Brain microvascular endothelial cell (primary cell): ENCODE measurements around the gene SGSH.

ENCODE experiments used
- DNase-seq: peaks from one replicate; pipeline ENCODE4 v3.0.0-alpha.2; 2020
- H3K27ac ChIP-seq: fragments of 250-450 bp; sonication (Bioruptor Pico); 2 replicates; pipeline ENCODE4 v1.5.1; 2020; ENCODE audit warnings: mild to moderate bottlenecking, moderate library complexity
- H3K27me3 ChIP-seq: fragments of 250-450 bp; sonication (Bioruptor Pico); replicated peaks from 2 replicates; pipeline ENCODE4 v1.5.1; 2020; ENCODE audit warnings: mild to moderate bottlenecking
- H3K36me3 ChIP-seq: fragments of 250-450 bp; sonication (Bioruptor Pico); replicated peaks from 2 replicates; pipeline ENCODE4 v1.5.1; 2020; ENCODE audit warnings: mild to moderate bottlenecking
- H3K4me3 ChIP-seq: 2 replicates; pipeline ENCODE4 v1.5.1; 2011; ENCODE audit warnings: low read depth, mild to moderate bottlenecking, control low read depth, low read length, moderate library complexity
- CTCF ChIP-seq: IDR thresholded peaks from 2 replicates; pipeline ENCODE4 v1.5.1; 2011; ENCODE audit warnings: low read depth, mild to moderate bottlenecking, moderate library complexity, low read length, control low read depth, inconsistent platforms; ENCODE audit errors: missing control alignments
- in situ Hi-C: cut with HindIII; loops from 2 replicates; pipeline ENCODE4 v1.10.0; 2017; ENCODE audit warnings: low sequenced_read_pairs, low pct_ligation_motif_present

Gene SGSH

GRCh38 chr17:80187090-80187489 is 33.0 kb downstream of the SGSH start:
- H3K27ac ChIP-seq, result no peak overlapping the region
- H3K27me3 ChIP-seq, result no peaks in the 10 kb centered on the region
- no peak for DNase-seq
- H3K4me3 ChIP-seq, result no peak overlapping the region
- in situ Hi-C loops, result no loop called here
- TF ChIP-seq CTCF, result no peak
- H3K36me3 ChIP-seq, result no peaks in the 10 kb centered on the region

- no peaks in the 10 kb centered on the region for H3K27me3 ChIP-seq
- no peak for TF ChIP-seq CTCF
- no peak overlapping the region for H3K4me3 ChIP-seq
- no peak for DNase-seq
- no peak overlapping the region for H3K27ac ChIP-seq
- in situ Hi-C loops, result no loop called here
- H3K36me3 ChIP-seq, result no peaks in the 10 kb centered on the region
Observed at GRCh38 chr17:80185968-80186367, 34.2 kb downstream of the SGSH start.

GRCh38 chr17:80184423-80184714 is 35.8 kb downstream of the SGSH start:
- no peaks in the 10 kb centered on the region for H3K36me3 ChIP-seq
- peaks cover 4% of the 10 kb centered on the region for H3K27me3 ChIP-seq
- no peak for TF ChIP-seq CTCF
- in situ Hi-C loops, result no loop called here
- no peak overlapping the region for H3K4me3 ChIP-seq
- no peak for DNase-seq
- H3K27ac ChIP-seq, result no peak overlapping the region

- Histone ChIP-seq H3K27ac (no peak overlapping the region), H3K27me3 (peaks cover 4% of the 10 kb centered on the region), H3K4me3 (no peak overlapping the region), H3K36me3 (no peaks in the 10 kb centered on the region)
- in situ Hi-C loops, result no loop called here
- no peak for TF ChIP-seq CTCF
- DNase-seq, result no peak
Observed at GRCh38 chr17:80183581-80184422, 36.3 kb downstream of the SGSH start.

GRCh38 chr17:80182845-80183223 is 37.3 kb downstream of the SGSH start:
- Histone ChIP-seq H3K4me3 (no peak overlapping the region), H3K27me3 (peaks cover 4% of the 10 kb centered on the region), H3K36me3 (no peaks in the 10 kb centered on the region), H3K27ac (no peak overlapping the region)
- TF ChIP-seq CTCF, result no peak
- in situ Hi-C loops, result no loop called here
- DNase-seq, result no peak
